Heart left ventricle (tissue), 13 donors: Measurements from ENCODE around the gene PRR20D.
"Not testable (repeated sequence)": the region's sequence is repeated elsewhere in the genome, so short reads cannot be mapped to it uniquely, and the experiment has no call there.

Experiments
- CTCF ChIP-seq, 12 donors: fragments of 200-600 bp; sonication (generic) in 4 of 12; IDR thresholded peaks; one replicate each; pipeline versions ENCODE4 v1.5.0 to v1.8.0; 2018 to 2022; ENCODE audit warnings: antibody characterized with exemption in 12 of 12, mild to moderate bottlenecking in 5 of 12
- POLR2A ChIP-seq, 2 donors: fragments of 450-650 bp; IDR thresholded peaks; one replicate each; pipeline ENCODE4 v1.6.1; 2017; ENCODE audit warnings: antibody characterized with exemption in 2 of 2, mild to moderate bottlenecking in 2 of 2, moderate library complexity in 2 of 2
- donor health status: ischemic (EF 13 %, LVEDD 7.1; RV severe dilation, severe dysfunction).
- donor health status: DM: no; HTN: yes; CAD: no.
- donor health status: DM: no; HTN: no; CAD: no.
- donor health status: ischemic (EF 25% LVEDD 6.9; RV normal size, moderate dysfunction).
- donor health status: ischemic (EF 25% LVEDD 5.7; RV mildly dilated, moderate dysfunction).
- donor health status: ischemic (EF 35%, LVEDD 5.7; RV mildly dilated, moderate dysfunction).
- donor health status: nonischemic (EF 11% LVEDD 7.7; RV severe dilation, severe dysfunction).
- donor health status: DM: yes; HTN: yes; CAD: no.
- donor health status: PGD.
- donor health status: ischemic (EF 29% LVEDD 5.4; RV normal size, mild dysfunction).
- donor health status: nonischemic (EF 23%, LVEDD 6.1; RV moderate dilation, normal function).

- not testable (repeated sequence) for TF ChIP-seq CTCF, POLR2A (IDR thresholded peaks at IDR 0.05)
Observed at GRCh38 chr13:57148106-57148505, 12.3 kb upstream of the PRR20D start.
